Mesothelial cell of epicardium (in vitro differentiated cells): ENCODE results near the gene ZG16B. TPM values are rescaled to one million over a fixed set of nuclear protein-coding genes. Genes with fewer than 3 reads are reported as not detected.

Experiments
- DNase-seq, 2 experiments: peaks; one replicate each; pipeline ENCODE4 v3.0.0; 2021; ENCODE audit warnings: low spot score in 2 of 2; ENCODE audit not compliant: unreplicated experiment in 2 of 2
- H3K27ac Mint-ChIP-seq: 2 replicates; pipeline ENCODE4 v1.8.0; 2021; ENCODE audit warnings: mixed read lengths
- H3K27me3 Mint-ChIP-seq: 2 replicates; pipeline ENCODE4 v1.8.0; 2021; ENCODE audit warnings: low read depth, mixed read lengths
- H3K36me3 Mint-ChIP-seq: 2 replicates; pipeline ENCODE4 v1.8.0; 2021; ENCODE audit warnings: mixed read lengths
- H3K4me1 Mint-ChIP-seq: 2 replicates; pipeline ENCODE4 v1.8.0; 2021; ENCODE audit warnings: mixed read lengths
- H3K4me3 Mint-ChIP-seq: 2 replicates; pipeline ENCODE4 v1.8.0; 2021; ENCODE audit warnings: mild to moderate bottlenecking, moderate library complexity, mixed read lengths
- H3K9me3 Mint-ChIP-seq: 2 replicates; pipeline ENCODE4 v1.8.0; 2021; ENCODE audit warnings: mixed read lengths
- CTCF ChIP-seq: fragments of 200-600 bp; sonication (generic); IDR thresholded peaks from one replicate; pipeline ENCODE4 v1.5.0; 2021; ENCODE audit warnings: antibody characterized with exemption; ENCODE audit not compliant: unreplicated experiment
- total RNA-seq: library from RNA; stranded (reverse); gene quantifications from 3 replicates; pipeline ENCODE4 v1.2.1, GENCODE V29; 2021

The ZG16B gene
- total RNA-seq, 1 donor from 2014 or later, result 0.51 TPM

- H3K9me3 Mint-ChIP-seq, result peaks cover 12% of the 10 kb centered on the region
- H3K4me3 Mint-ChIP-seq, result no peak overlapping the region
- H3K36me3 Mint-ChIP-seq, result no peaks in the 10 kb centered on the region
- H3K27me3 Mint-ChIP-seq, result peaks cover 17% of the 10 kb centered on the region
- no peak for DNase-seq
- H3K4me1 Mint-ChIP-seq, result no peaks in the 10 kb centered on the region
- no peak overlapping the region for H3K27ac Mint-ChIP-seq
- no peak for TF ChIP-seq CTCF
Measured at GRCh38 chr16:2799205-2799858, 30.8 kb upstream of the ZG16B start.

DNA sequence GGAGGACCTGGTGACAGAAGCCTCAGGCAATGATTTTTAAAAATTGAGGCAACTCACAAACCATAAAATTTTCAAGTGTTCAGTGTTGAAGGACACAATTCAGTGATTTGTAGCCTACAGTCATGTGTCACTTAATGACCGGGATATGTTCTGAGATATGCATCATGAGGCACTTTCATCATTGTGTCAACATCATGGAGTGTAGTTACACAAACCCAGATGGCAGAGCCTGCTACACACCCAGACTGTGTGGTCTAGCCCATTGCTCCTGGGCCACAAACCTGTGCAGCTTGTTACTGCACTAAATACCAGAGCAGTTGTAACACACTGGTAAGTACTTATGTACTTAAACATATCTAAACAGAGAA lies 30.3 kb upstream of the ZG16B start:
- H3K27me3 Mint-ChIP-seq, result peaks cover 14% of the 10 kb centered on the region
- H3K36me3 Mint-ChIP-seq, result no peaks in the 10 kb centered on the region
- DNase-seq, result no peak
- no peaks in the 10 kb centered on the region for H3K4me1 Mint-ChIP-seq
- H3K27ac Mint-ChIP-seq, result no peak overlapping the region
- peaks cover 15% of the 10 kb centered on the region for H3K9me3 Mint-ChIP-seq
- TF ChIP-seq CTCF, result no peak
- H3K4me3 Mint-ChIP-seq, result no peak overlapping the region

- Mint-ChIP-seq H3K9me3 (peaks cover 19% of the 10 kb centered on the region), H3K27ac (no peak overlapping the region), H3K4me1 (no peaks in the 10 kb centered on the region), H3K27me3 (peaks cover 13% of the 10 kb centered on the region), H3K36me3 (no peaks in the 10 kb centered on the region), H3K4me3 (no peak overlapping the region)
- no peak for DNase-seq
- TF ChIP-seq CTCF, result no peak
Measured at GRCh38 chr16:2803545-2804195, 26.4 kb upstream of the ZG16B start.

GRCh38 chr16:2804728-2805127 lies 25.4 kb upstream of the ZG16B start:
- no peaks in the 10 kb centered on the region for H3K4me1 Mint-ChIP-seq
- DNase-seq, result no peak
- TF ChIP-seq CTCF, result no peak
- peaks cover 22% of the 10 kb centered on the region for H3K27me3 Mint-ChIP-seq
- no peak overlapping the region for H3K4me3 Mint-ChIP-seq
- peaks cover 28% of the 10 kb centered on the region for H3K9me3 Mint-ChIP-seq
- no peak overlapping the region for H3K27ac Mint-ChIP-seq
- no peaks in the 10 kb centered on the region for H3K36me3 Mint-ChIP-seq

- peaks cover 28% of the 10 kb centered on the region for H3K9me3 Mint-ChIP-seq
- no peaks in the 10 kb centered on the region for H3K4me1 Mint-ChIP-seq
- no peak overlapping the region for H3K27ac Mint-ChIP-seq
- no peaks in the 10 kb centered on the region for H3K36me3 Mint-ChIP-seq
- TF ChIP-seq CTCF, result no peak
- DNase-seq, result no peak
- no peak overlapping the region for H3K4me3 Mint-ChIP-seq
- peaks cover 33% of the 10 kb centered on the region for H3K27me3 Mint-ChIP-seq
Measured at GRCh38 chr16:2806286-2806685, 23.8 kb upstream of the ZG16B start.
